Heart right ventricle (tissue), 16 donors: Measurements from ENCODE around the gene RAB27B. TPM values are rescaled to one million over a fixed set of nuclear protein-coding genes. Genes with fewer than 3 reads are reported as not detected.

Experiments
- ATAC-seq, 8 donors: fragments of 200-7000 bp; cut with Tn5 transposase; one replicate each; pipeline ENCODE4 v1.9.1; 2020; ENCODE audit warnings: mild to moderate bottlenecking in 8 of 8, moderate library complexity in 8 of 8, moderate number of reproducible peaks in 1 of 8
- DNase-seq, 2 donors: peaks; one replicate each; pipeline ENCODE4 v3.0.0-alpha.2; 2020
- H3K27ac ChIP-seq, 10 donors: fragments of 200-600 bp; sonication (generic) in 2 of 10; one replicate each; pipeline versions ENCODE4 v1.5.0 to v1.8.0; 2020 to 2022; ENCODE audit warnings: mild to moderate bottlenecking in 3 of 10
- H3K27me3 ChIP-seq, 7 donors: fragments of 200-600 bp; one replicate each; pipeline ENCODE4 v1.8.0; 2021 to 2022; ENCODE audit warnings: mild to moderate bottlenecking in 2 of 7
- H3K36me3 ChIP-seq, 9 donors: fragments of 200-600 bp; sonication (generic) in 1 of 9; one replicate each; pipeline versions ENCODE4 v1.5.0 to v1.8.0; 2020 to 2022; ENCODE audit warnings: mild to moderate bottlenecking in 2 of 9
- H3K4me1 ChIP-seq, 9 donors: fragments of 200-600 bp; sonication (generic) in 1 of 9; one replicate each; pipeline versions ENCODE4 v1.5.0 to v1.8.0; 2020 to 2022; ENCODE audit warnings: mild to moderate bottlenecking in 4 of 9
- H3K4me3 ChIP-seq, 10 donors: fragments of 200-600 bp; sonication (generic) in 2 of 10; one replicate each; pipeline versions ENCODE4 v1.5.0 to v1.8.0; 2020 to 2022; ENCODE audit warnings: mild to moderate bottlenecking in 7 of 10, moderate library complexity in 2 of 10
- H3K9me3 ChIP-seq, 11 donors: fragments of 200-600 bp in 10 of 11; sonication (generic) in 2 of 11; one replicate each; pipeline versions ENCODE4 v1.5.0 to v1.8.0; 2013 to 2022; ENCODE audit warnings: mild to moderate bottlenecking in 2 of 11, control low read depth in 1 of 11, moderate library complexity in 1 of 11
- WGBS, 2 donors: extraction: QIAGEN DNeasy Blood & Tissue Kit; methylation state at CpG; one replicate each; pipeline ENCODE4 v1.1.7; 2013; ENCODE audit warnings: inconsistent platforms in 1 of 2; 5-methylcytosine and 5-hydroxymethylcytosine counted together
- intact Hi-C, 10 donors: fragments of 100-400 bp; cut with DNase I; formaldehyde crosslinking; loops; one replicate each; pipeline versions ENCODE4 v1.11.1 to v1.14.2; 2022
- polyA plus RNA-seq, 2 donors: library from polyadenylated mRNA; stranded (reverse); fragments of 200-250 nt; gene quantifications; one replicate each; pipeline ENCODE4 v1.2.3, GENCODE V29; 2013
- total RNA-seq, 10 donors: library from RNA; stranded (reverse); fragmentation: NEBNext Ultra II Directional in 3 of 10; extraction: Animal tissue kit (Norgen Biotek cat#: 25700) in 3 of 10; gene quantifications; one replicate each; pipeline versions ENCODE4 v1.2.1 to v1.2.4, GENCODE V29; 2021 to 2023
- TF ChIP-seq, protein P1 (sequence below), 9 donors: fragments of 200-600 bp; sonication (generic) in 2 of 9; IDR thresholded peaks; one replicate each; pipeline versions ENCODE4 v1.5.0 to v1.8.0; 2021 to 2022; ENCODE audit warnings: antibody characterized with exemption in 9 of 9, mild to moderate bottlenecking in 5 of 9, moderate library complexity in 1 of 9
- donor health status: Arrhythmogenic right ventricular cardiomyopathy.
- donor health status: ischemic (EF 13 %, LVEDD 7.1; RV severe dilation, severe dysfunction).
- donor health status: healthy with polysubstance abuse.
- donor health status: DM: no; HTN: yes; CAD: no.
- donor health status: DM: no; HTN: no; CAD: no.
- donor health status: ischemic (EF 25% LVEDD 6.9; RV normal size, moderate dysfunction).
- donor health status: ischemic (EF 25% LVEDD 5.7; RV mildly dilated, moderate dysfunction).
- donor health status: healthy.
- donor health status: DM: yes; HTN: yes; CAD: no.
- donor health status: Ischemic cardiomyopathy.
- donor health status: ischemic (EF 35%, LVEDD 5.7; RV mildly dilated, moderate dysfunction).
- donor health status: nonischemic (EF 11% LVEDD 7.7; RV severe dilation, severe dysfunction).
- donor health status: DM: yes; HTN: yes; CAD: no.
- donor health status: PGD.
- donor health status: ischemic (EF 29% LVEDD 5.4; RV normal size, mild dysfunction).
- donor health status: nonischemic (EF 23%, LVEDD 6.1; RV moderate dilation, normal function).

The RAB27B gene
- total and polyA plus RNA-seq, 12 donors: 0.02 to 0.86 (median 0.07) TPM; not detected in 2

DNA sequence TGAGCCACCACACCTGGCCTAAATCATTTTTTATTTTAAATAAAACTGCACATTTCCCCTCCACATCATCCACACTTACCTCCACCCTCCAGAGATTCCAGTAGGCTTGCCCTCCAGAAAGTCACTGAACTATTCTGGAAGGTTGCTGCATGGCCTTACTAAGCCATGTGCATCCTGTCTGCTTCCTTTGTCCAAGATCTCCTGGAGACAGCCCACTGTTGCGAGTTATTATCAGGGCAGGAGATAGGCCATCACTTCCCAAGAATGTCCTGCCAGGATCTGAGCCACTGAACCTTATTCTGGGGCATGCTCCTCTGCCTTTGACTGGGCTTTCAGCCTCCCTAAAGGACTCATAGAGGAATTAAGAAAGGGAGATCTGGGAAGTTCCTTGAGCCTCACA lies 104.2 kb downstream of the RAB27B start:
- Histone ChIP-seq H3K36me3 (peaks cover 0 to 36% (median 0%) of the 10 kb centered on the region in 9 donors), H3K4me1 (no peaks in the 10 kb centered on the region), H3K9me3 (no peaks in the 10 kb centered on the region), H3K27me3 (no peaks in the 10 kb centered on the region), H3K4me3 (no peak overlapping the region), H3K27ac (no peak overlapping the region)
- ATAC-seq (no peak), DNase-seq (no peak)
- TF ChIP-seq, protein P1, sequence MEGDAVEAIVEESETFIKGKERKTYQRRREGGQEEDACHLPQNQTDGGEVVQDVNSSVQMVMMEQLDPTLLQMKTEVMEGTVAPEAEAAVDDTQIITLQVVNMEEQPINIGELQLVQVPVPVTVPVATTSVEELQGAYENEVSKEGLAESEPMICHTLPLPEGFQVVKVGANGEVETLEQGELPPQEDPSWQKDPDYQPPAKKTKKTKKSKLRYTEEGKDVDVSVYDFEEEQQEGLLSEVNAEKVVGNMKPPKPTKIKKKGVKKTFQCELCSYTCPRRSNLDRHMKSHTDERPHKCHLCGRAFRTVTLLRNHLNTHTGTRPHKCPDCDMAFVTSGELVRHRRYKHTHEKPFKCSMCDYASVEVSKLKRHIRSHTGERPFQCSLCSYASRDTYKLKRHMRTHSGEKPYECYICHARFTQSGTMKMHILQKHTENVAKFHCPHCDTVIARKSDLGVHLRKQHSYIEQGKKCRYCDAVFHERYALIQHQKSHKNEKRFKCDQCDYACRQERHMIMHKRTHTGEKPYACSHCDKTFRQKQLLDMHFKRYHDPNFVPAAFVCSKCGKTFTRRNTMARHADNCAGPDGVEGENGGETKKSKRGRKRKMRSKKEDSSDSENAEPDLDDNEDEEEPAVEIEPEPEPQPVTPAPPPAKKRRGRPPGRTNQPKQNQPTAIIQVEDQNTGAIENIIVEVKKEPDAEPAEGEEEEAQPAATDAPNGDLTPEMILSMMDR (IDR thresholded peaks at IDR 0.05): no peak
- 0 to 75% methylated on average over 1 of the region's 1 CpG for WGBS, 2 donors
- intact Hi-C loops: no loop called here

DNA sequence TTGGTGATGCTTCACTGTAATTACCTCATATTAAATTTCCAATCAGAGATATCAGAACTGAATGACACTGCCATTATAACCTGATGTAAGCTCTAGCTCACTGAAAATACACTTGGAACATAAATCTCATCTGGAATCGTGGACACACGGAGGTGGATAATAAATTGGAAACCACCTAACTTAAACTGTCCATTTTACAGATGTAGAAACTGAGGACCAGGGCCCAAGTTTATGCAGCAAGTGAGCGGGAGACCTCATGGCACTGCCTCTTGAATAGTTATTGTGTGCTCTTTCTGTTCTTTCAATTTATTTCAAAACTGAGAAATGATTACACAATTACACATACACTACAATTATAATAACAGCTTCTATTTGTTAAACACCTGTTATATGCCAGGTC lies 110.2 kb downstream of the RAB27B start:
- no peak overlapping the region for H3K27ac ChIP-seq
- TF ChIP-seq, protein P1 (IDR thresholded peaks at IDR 0.05): no peak
- DNase-seq: no peak
- no peaks in the 10 kb centered on the region for H3K4me1 ChIP-seq
- intact Hi-C loops: no loop called here
- no peaks in the 10 kb centered on the region for H3K9me3 ChIP-seq
- 94 to 99% methylated on average over 3 of the region's 3 CpGs for WGBS, 2 donors
- no peaks in the 10 kb centered on the region for H3K27me3 ChIP-seq
- no peak overlapping the region for H3K4me3 ChIP-seq
- no peak for ATAC-seq
- peaks cover 0 to 50% (median 0%) of the 10 kb centered on the region in 9 donors for H3K36me3 ChIP-seq

DNA sequence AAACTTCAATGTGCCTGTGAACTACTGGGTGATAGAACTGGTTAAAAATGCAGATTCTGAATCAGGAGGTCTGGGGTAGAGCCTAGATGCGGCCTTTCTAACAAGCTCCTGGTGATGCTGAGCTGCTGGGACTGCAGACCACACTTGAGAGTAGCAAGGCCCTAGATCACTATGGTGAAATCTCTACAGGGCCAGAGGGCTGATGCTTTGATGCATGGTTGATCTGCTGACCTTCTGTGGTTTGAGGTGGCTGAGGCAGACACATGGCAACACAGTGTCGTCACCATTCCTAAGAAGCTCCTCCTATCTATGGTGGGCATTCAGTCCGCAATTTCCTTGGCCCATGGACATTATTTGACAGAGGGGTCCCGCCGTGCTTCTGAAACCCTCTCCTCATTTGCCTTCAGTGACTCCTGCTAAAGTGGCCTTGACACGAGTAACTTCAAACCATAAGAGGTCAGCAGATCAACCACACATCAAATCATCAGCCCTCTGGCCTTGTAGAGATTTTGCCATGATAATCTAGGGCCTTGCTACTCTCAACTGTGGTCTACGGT lies 111.2 kb downstream of the RAB27B start:
- H3K27me3 ChIP-seq: no peaks in the 10 kb centered on the region
- H3K4me3 ChIP-seq: no peak overlapping the region
- peaks cover 0 to 43% (median 0%) of the 10 kb centered on the region in 9 donors for H3K36me3 ChIP-seq
- ATAC-seq (no peak), DNase-seq (no peak)
- H3K4me1 ChIP-seq: no peaks in the 10 kb centered on the region
- H3K27ac ChIP-seq: no peak overlapping the region
- WGBS, 2 donors: 96 to 97% methylated on average over 7 of the region's 7 CpGs
- TF ChIP-seq, protein P1 (IDR thresholded peaks at IDR 0.05): no peak
- intact Hi-C loops: no loop called here
- H3K9me3 ChIP-seq: no peaks in the 10 kb centered on the region

DNA sequence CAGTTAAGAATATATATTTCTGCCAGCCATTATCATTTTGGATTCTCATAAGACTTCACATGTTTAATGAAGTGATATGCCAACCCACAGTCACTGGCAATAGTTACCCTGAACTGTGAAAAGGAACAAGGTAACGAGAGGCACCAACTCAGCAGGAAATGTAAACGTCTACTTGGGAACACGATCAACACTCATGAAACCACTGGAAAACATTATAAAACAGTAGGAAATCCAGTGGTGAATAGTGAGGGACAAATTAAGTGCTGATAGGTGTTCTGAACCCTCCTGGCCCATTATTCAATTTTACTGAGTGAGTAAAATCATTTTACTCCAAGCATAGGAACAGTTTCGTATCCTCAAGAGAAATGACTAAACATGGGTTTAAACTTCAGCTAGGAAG lies 113.9 kb downstream of the RAB27B start:
- H3K36me3 ChIP-seq: peaks cover 0 to 31% (median 0%) of the 10 kb centered on the region in 9 donors
- H3K4me1 ChIP-seq: peaks cover 0 to 22% (median 12%) of the 10 kb centered on the region in 9 donors
- TF ChIP-seq, protein P1 (IDR thresholded peaks at IDR 0.05): no peak
- H3K27ac ChIP-seq: no peak overlapping the region
- WGBS, 2 donors: 59 to 93% methylated on average over 4 of the region's 4 CpGs
- intact Hi-C loops: no loop called here
- DNase-seq (no peak), ATAC-seq (no peak)
- H3K4me3 ChIP-seq: no peak overlapping the region
- H3K27me3 ChIP-seq: no peaks in the 10 kb centered on the region
- H3K9me3 ChIP-seq: no peaks in the 10 kb centered on the region
